HG03521 (cell line): ENCODE measurements around the gene SCYGR5.
"Not testable (repeated sequence)": the region's sequence is repeated elsewhere in the genome, so short reads cannot be mapped to it uniquely, and the experiment has no call there.

Source experiments
- ATAC-seq: cut with Tn5 transposase; IDR thresholded peaks from one replicate; pipeline ENCODE4 v1.9.1; 2021; ENCODE audit warnings: mild to moderate bottlenecking, moderate library complexity; ENCODE audit not compliant: unreplicated experiment

SCYGR5 gene

GRCh38 chr2:227666631-227667170 lies at the start of gene SCYGR5:
SCYGR5 (plus strand) TSS chr2:227666804; CDS start chr2:227666804, 0 bp downstream.
- ATAC-seq, result not testable (repeated sequence)

GRCh38 chr2:227617316-227618230 lies 49.0 kb upstream of the SCYGR5 start, which contains the start of gene SCYGR4:
SCYGR4 (plus strand) TSS chr2:227617498; CDS start chr2:227617498, 0 bp downstream.
- ATAC-seq, result no peak

DNA sequence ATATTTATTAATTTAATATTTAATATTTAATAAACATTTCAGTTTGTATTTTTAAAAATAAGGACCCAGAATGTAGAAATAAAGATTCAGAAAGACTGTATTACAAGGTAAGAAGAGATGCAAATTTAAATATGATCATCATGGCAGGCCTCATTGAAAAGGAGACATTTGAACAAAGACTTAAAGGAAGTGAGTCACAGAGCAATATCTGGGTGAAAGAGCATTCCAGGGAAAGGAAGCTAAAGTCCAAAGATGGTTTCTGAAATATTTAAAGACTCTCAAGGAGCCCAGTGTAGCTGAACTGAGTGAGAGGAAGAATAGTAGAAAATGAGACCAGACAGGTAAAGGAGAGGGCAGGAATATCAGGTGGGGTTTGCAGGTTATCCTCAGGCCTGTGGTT lies 43.4 kb upstream of the SCYGR5 start:
- no peak for ATAC-seq

DNA sequence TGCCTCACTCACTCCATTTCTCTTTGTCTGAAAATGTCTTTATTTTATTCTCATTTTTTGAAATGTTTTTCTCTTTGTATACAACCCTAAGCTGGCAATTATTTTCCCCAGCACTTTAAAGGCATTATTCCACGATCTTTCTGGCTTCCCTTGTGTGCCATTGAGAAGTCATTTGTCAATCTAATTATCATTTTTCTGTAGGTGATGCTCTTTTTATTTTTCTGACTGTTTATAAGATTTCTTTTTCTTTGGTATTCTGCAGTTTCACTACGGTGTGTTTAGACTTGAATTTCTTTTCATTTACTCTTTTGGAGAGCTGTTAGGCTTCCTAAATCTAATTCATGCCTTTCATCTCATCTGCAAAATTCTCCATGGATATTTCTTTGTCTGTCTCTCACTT lies 41.2 kb upstream of the SCYGR5 start:
- ATAC-seq, result no peak

DNA sequence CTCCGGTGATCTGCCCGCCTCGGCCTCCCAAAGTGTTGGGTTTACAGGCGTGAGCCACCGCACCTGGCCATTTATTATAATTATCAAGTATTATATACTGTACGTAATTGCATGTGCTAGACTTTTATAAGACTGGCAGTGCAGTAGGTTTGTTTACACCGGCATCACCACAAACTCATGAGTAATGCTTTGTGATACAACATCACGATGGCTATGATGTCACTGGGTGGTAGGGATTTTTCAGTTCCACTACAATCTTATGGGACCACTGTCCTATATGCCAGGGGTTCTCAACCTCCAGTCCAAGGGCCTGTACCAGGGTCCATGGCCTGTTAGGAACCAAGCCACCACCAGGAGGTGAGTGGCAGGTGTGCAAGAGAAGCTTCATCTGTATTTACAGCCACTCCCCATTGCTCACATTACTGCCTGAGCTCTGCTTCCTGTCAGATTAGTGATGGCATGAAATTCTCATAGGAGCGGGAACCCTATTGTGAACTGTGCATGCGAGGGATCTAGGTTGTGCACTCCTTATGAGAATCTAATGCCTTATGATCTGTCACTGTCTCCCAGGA lies 39.9 kb upstream of the SCYGR5 start:
- ATAC-seq, result no peak

DNA sequence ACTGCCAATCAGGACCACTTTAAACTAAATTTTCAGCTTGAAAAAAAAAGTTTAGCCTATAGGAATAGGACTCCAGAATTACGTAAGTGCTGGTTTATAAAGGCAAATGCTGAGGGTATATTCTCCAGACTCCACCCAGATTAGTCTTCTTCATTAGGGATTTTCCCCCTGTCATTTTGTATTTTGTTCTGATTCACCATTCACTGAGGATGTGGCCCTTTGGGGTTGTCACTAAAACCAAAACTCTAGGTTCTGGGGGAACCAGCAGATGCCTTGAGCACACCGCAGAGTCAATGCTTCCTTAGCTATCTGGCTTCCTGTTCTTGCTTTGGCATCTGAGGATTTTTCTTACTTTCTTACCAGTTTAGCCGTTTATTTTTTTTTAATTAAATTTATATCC lies 38.8 kb upstream of the SCYGR5 start:
- ATAC-seq, result peak; percentile 90

DNA sequence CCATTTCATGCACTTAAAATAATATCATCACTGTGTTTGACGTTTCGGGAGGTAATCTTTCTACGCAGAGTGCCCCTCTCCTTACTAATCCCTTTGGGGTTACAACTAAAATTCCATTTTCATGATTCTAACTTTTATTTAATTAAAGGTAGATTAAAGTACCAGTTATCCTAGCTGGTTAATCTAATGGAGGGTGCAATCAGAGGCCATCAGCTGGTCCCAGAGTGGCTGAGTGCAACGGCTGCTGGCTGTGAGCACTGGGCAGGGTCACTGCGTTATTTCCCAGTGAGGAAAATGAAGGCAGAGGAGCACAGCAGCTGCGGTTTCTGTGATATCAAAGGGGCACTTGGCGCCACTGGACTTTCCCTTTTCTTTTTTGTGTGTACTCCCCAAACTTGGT lies 37.2 kb upstream of the SCYGR5 start:
- ATAC-seq, result no peak

DNA sequence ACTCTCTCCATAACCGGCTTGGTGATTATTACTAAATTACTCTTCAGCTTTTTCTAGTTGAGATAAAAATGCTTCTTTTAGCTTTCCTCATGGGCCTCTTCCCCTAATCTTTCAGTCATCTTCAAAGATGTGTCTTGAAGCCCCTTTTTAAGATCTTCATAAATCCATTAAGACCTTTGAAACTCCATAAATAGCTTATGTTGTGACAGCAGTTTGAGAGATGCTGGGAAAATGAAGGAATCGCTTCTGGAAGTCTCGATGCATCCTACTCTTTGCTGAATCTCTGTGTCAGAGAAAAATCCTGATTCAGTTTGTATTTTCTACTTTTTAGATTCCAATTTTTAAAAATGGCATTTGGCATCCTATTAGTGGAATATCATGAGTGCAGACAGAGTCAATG lies 36.3 kb upstream of the SCYGR5 start:
- ATAC-seq, result no peak

- ATAC-seq, result no peak
These were observed 33.8 kb upstream of the SCYGR5 start for GRCh38 chr2:227632827-227633226.

GRCh38 chr2:227634201-227634600 lies 32.4 kb upstream of the SCYGR5 start:
- ATAC-seq, result no peak

DNA sequence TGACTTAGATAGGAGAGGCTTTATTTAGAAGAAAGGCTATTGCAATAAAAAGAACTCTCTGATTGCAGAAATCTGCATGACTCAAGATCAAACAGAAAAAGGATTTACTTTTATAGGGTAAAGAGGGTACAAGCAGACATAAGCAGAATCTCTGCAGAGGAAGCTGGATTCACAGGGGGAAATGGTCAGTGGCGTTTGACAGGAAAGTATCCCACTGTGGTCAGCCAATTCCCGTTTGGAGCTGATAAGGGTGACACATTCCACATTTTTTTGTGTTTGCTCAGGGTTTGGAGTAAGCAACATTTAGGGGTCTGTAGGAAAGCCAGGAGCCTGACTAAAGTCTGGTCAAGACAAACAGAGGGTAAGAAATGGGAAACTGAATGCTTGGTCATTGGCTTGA lies 23.9 kb upstream of the SCYGR5 start:
- ATAC-seq, result no peak

GRCh38 chr2:227643990-227644551 lies 22.5 kb upstream of the SCYGR5 start:
- ATAC-seq, result no peak

DNA sequence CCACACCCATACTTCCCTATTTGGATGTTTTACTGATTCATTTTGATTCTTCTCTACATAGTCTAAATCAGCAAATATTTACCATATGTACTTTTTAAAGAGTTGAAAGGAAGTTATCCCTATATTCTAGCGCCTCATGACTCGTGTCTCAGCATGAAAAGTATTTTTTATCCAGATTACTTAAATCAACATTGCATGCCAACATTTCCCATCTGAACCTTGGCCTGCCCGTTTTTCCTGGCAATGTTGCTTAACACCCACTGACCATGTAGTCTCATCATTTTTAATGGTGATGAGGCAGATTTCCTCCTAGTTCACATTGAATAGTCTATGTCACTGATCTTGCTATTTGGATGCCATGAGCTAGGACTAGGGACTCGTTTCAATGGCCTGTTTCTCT lies 13.2 kb upstream of the SCYGR5 start:
- ATAC-seq, result no peak

DNA sequence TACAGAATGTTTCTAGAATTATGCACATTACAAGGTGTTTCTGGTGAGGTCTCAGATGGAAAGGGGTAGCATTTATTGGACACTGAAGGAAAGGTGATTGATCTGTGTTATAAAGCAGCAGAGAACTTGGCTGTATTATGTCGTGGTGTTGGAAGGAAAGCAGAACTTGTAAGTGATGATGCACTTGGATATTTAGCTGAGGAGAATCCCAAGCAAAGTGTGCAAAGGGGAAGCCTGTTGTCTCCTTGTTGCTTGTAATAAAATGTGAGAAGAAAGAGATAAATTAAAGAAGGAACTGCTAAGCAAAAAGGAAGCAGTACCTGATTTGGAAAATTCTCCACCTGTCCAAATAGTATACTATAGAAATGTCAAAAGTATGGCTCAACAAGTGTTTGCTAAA lies 12.2 kb upstream of the SCYGR5 start:
- ATAC-seq, result no peak

- no peak for ATAC-seq
These were observed 11.2 kb upstream of the SCYGR5 start for GRCh38 chr2:227655454-227655853.

DNA sequence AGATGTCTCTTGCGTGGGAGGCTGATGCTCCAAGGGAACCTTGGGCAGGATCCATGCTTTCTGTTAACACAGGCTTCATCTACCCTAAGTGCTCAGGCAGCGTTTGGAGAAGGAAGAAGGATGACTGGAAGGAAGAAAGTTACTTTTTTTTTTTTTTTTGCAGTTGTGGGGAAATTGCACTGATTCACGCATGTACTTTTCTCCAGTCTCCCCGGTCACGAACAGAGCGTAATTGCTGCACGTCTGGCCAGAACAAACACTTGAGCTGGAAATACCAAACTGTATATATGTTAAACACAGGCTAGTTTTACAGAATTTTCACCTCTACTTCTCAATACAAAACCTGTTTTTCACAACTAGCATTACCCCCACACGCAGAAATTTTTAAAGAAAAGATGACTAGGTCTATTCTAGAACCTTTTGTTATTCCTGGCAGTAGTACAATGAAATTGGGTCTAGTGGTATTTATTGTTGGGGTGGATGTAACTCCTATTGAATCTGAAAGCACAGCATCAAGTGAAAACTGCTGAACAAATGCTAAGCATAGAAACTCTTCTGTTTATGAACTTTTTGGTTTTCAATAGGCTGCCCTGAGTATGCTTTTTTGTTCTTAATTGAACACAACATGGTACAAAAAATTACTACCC lies 9.3 kb upstream of the SCYGR5 start:
- ATAC-seq, result no peak

DNA sequence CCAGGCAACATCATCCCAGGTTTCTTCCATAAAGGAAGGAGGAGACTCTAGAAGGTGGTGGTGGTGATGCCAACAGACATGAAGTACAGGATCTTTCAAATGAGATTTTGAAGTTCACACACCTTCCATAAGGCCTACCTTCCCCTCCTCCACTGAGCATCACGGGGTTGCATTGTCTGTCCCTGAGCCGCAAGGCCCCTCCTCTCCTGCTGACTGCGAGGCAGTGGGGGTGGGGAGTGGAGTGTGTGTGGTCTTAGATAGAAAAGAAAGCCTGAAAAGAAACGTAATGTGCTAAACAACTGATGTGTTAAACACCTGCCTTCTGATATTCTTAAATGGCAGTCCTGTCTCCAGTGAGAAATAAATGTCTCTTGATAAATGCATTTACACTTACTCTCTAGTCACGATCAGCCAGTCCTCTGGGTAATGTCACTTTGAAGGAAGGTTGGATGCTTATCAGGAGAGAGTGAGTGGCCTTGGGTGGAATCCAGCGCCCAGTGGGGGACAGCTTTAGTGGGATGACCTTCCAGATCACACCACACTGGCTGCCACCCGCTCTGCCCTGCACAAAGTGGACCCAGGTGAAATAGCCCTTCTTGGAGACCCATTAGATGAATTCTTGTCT lies 5.5 kb upstream of the SCYGR5 start:
- no peak for ATAC-seq

- no peak for ATAC-seq
These were observed 4.8 kb upstream of the SCYGR5 start for GRCh38 chr2:227661827-227662226.

DNA sequence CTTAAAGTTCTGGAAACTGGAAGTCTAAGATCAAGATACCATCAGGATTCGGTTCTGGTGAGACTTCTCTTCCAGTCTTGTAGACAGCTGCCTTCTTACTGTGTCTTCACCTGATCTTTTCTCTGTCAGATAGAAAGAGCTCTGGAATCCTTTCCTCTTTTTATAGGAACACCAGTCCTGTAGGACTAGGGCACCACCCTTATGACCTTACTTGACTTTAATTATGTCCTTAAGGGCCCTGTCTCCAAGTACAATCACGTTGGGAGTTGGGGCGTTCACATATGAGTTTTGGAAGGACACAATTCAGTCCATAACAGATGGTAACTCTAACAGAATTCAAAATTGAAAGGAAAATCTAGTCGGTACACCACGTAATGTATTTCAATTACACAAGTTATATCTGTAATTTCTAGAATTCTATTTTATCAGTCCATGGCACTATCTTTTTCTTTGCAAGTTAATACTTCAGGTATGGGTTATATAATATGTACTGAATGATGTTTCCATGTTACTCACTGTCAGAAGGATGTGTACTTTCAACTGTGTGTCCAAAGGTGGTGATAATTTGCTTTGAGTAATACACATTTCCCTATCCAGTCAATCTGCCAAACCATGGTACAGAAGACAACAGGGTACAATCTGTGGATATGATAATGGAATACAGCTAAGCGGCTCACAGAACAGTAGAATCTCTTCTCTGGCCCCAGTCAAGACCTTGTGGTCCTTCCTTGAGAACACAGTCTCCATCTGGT lies 1.2 kb upstream of the SCYGR5 start:
- ATAC-seq, result no peak
